ENCODE data around the gene CFAP43.
"Not testable (repeated sequence)": the region's sequence is repeated elsewhere in the genome, so short reads cannot be mapped to it uniquely, and the experiment has no call there.

CFAP43 gene

DNA sequence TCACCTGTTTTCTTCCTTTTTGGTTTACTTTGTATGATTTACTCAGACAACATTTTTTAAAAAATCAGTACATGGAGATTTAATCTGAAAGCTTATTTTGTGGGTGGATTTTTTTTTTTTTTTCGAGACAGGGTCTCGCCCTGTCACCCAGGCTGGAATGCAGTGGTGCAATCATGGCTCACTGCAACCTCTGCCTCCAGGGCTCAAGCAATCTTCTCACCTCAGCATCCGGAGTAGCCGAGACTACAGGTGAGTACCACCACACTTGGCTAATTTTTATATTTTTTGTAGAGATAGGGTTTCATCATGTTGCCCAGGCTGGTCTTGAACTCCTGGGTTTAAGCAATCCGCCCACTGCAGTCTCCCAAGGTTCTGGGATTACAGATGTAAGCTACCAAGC lies 25.1 kb upstream of the CFAP43 start:
- DNase-seq = no peak

DNA sequence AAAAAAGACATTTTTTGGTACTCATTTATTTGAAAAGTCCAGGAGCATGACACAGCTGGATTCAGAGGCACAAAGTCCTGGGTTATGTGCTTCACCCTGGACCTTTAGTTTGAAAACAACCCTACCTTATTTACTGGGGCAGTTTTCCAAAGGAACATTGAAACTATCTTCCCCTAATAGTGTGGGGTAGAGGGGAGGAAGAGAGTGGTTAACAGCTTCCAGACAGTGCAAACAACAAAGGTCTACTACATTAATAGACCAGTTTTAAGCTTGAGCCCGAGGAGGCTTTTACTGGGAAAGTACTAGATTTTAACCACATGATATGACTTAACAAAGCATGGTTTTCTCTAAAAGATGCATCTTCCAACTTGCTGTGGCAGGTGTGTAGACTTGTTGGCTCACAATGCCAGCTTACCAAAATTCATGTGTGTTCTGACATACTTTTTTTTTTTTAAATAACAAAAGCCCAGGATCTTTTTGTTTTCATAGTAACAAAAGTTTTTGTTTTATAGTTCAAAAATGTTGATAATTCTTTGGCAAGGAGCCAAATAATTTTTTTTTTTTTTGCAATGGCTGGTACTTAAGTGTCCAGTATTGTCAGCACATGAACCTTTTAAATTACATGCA lies 24.3 kb upstream of the CFAP43 start:
- peak; percentile 47 for DNase-seq

DNA sequence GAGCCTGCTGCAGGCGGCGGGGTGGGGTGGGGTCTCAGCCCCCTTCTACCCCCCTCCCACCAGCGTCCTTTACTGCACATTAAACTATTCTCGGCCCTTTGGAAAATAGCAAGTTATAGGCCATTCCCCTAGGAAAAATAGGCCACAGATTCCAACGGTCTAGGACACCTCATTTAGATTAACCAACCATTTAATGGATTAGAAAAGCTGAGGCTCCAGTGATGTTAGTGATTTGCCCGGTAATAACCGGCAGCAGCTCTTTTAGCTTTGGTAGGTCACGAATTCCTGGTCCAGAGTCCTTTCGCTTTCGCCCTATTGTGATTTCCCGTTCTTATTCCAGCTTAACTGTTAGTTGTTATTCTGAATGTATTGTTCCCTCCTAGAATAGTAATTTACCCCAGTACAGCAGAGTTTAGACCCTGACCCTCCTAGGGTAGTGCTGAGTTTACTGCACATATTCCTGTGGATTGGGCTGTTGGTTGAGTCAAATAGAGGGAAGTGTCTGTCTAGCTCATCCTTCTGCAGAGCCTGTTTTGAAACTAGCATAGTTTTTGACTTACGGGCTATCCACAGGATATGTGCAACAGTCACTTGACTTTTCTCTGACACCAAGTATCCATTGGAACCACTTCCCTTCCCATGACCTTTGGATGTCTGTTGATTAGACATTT lies 23.3 kb upstream of the CFAP43 start:
- peak; percentile 30 for DNase-seq

DNA sequence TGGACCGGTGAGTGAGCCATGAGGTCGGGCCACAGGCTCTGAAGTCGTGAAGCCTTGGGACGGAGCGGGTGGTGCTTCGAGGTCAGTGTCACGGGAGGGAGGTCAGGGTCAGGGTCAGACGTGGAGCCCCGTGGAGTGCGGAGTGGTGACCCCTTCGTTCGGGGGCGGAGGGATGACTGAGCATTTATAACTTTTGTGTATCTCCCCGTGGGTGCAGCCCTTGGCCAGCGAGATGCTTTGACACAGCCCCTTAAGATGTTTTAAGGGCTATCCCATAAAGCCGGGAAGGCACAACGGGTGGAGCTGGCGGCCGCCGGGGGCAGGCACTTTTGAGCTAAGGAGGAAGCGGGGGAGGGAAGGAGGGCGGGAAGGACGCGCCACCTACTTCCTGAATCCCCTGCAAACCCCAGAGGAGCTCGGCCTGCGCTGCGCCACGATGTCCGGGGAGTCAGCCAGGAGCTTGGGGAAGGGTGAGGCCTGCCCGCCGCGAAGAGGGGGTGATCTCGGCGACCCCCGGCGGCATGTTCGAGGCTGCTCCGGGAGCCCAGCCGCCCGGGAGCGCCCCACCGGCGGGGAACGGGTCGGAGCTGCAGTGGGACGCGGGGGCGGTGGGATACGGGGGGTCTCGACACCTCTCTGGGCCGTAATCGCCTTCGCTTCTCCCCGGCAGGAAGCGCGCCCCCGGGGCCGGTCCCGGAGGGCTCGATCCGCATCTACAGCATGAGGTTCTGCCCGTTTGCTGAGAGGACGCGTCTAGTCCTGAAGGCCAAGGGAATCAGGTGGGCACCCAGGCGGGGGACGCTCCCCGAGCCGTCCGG lies 22.5 kb upstream of the CFAP43 start, which contains the start of gene GSTO1:
Gene GSTO1, plus strand, starts transcription at position 400 of the 818 bp plus-strand sequence. Its CDS starts 37 bp downstream, at position 437.
- DNase-seq = peak; percentile 52

DNA sequence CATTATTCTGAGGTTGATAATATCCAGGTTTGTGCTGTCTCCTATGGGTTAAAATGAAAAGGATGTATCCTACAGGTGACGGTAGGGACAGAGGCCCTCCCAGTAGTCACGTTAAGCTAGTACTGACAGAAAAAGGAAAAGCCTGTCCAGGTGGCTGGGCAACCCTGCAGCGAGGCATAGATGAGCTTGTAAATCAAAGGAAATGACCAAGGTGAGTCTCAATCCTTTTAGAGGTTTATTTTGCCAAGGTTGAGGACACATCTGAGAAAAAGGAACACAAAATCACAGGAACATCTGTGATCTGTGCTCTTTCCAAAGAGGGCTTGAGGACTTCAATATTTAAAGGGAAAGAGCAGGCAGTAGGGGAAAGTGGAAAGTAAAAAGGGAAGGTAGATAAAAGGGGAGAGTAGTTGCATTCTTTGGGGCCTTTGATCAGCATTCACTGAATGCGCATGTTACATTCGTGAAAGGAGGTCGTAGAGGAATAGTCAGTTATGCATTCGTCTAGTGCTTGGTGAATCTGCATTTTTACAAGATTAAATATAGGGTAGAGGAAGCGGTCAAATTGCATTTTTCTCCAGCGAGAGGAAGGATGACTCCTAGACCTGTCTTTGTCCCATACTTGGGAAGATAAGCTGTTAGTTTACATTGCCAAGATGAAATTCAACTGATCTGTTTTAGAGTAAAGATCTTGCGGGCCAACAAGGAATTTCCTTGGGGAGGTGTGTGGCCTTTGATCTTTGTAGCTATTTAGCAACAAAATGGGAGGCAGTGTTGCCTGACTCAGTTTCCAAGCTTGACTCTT lies 21.6 kb upstream of the CFAP43 start:
- DNase-seq = no peak

DNA sequence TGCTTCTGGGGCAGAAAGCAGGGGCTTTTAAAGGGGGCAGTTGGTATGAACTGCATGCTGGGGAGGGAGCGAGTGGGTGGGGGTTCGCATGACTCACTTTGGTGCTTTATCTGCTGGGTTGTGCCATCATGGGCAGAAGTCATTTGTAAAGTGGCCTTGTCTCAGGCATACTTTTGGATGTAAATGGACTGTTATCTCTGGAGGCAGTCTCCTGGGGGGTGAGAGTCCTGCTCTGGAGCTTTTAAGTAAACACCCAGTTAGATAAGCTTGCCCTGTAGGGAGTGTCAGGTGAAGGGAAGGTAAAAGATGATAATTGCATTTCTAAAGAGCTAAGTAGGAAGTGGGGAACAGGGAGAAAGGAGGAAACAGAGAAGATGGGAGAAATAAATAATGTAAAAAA lies 20.9 kb upstream of the CFAP43 start:
- no peak for DNase-seq

DNA sequence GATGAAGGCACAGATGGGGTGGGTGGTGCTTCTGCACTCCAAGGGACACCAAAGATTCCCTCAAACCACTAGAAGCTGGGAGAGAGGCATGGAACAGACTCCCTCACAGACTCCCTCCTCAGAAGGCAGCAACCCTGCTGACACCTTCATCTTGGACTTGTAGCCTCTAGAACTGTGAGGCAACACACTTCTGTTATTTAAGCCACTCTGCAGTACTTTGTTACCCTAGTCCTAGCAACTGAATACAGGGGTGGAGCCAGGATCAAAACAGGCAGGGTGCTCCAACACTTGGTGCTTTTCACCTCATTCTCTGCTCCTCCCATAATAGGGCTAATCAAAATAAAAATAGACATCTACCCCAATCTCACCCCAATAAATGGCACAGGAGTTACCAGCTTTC lies 20.2 kb upstream of the CFAP43 start:
- DNase-seq = no peak

DNA sequence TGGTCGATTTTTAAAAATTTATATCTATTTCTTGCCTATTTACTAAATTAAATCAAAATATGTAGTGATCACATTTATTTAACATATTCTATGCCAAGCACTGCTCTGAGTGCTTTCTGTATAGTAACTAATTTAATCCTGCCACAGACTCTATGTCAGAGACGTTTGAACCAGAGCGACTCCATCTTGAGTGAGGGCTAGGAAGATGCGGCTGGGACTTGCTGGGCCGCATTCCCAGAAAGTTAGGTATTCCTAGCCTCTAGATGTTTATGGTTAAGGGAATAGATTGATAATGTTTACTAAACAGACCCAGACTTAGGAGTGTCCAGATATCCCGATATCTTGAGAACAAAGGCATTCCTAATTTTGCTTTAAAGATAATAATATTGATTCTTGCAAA lies 19.3 kb upstream of the CFAP43 start:
- no peak for DNase-seq

DNA sequence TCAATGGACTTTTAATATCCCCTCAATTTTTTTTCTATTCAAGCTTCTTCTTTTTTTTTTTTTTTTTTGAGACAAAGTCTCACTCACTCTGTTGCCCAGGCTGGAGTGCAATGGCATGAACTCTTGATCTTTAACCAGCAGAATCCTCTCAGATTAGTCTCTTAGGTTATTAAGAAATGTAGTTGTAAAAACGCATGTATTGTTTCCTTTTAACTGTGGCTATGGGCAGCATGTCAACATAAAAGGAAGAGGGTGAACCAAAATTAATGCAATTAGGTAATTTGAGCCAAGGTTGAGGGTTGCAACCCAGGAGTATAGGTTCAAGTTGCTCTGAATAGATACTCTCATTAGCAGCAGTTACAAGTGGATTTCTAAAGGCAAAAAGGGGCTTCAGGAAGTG lies 18.2 kb upstream of the CFAP43 start:
- no peak for DNase-seq

DNA sequence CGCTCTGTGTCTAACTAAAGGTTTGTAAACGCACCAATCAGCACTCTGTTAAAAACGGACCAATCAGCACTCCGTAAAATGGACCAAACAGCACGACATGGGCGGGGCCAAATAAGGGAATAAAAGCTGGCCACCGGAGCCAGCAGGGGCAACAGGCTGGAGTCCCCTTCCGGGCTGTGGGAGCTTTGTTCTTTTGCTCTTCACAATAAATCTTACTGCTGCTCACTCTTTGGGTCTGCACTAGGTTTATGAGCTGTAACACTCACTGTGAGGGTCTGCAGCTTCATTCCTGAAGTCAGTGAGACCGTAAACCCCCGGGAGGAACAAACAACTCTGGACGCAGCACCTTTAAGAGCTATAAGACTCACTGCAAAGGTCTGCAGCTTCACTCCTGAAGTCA lies 16.8 kb upstream of the CFAP43 start:
- not testable (repeated sequence) for DNase-seq

DNA sequence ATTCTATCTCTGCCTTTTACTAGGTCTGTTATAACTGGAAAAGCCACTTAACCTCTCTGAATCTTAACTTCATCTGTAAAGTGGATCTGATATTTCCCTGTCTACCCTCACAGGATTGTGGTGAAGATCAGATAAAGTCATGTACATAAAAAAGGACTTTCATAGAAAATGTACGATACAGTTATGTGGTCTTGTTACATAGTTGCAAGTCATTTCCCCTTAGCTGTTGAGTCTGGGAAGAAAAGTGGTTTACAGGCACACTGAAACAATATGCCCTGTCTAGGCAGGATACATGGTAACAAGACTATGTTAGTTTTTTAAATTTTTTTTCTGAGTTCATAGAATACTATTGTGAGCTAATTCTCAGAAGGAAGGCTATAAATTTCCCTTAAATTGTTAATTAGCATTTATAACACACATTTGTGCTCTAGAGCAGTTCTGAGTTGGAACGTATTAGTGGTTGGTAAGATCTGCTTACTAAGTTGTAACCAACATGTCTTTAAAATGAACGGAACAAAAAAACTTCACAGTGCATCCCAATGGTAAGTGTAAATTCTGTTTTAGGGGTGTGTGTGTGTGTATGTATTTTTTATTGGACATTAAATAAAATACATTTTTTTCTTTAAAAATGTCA lies 15.5 kb upstream of the CFAP43 start:
- DNase-seq = no peak

DNA sequence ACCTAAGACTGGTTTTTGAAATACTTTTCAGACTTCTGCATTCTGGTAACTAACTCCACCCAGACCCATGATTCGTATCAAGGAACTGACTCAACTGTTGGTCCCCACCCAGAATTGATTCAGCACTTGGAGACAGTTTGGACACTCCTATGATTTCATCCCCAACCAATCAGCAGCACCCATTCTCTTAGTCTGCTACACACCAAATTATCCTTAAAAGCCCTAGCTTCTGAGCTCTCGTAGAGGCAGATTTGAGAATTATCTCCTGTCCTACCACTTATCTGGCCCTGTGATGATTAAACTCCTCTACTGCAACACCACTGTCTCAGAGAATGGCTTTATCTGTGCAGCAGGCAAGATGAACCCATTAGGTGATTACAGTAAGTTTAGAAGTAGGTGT lies 14.8 kb upstream of the CFAP43 start:
- no peak for DNase-seq

DNA sequence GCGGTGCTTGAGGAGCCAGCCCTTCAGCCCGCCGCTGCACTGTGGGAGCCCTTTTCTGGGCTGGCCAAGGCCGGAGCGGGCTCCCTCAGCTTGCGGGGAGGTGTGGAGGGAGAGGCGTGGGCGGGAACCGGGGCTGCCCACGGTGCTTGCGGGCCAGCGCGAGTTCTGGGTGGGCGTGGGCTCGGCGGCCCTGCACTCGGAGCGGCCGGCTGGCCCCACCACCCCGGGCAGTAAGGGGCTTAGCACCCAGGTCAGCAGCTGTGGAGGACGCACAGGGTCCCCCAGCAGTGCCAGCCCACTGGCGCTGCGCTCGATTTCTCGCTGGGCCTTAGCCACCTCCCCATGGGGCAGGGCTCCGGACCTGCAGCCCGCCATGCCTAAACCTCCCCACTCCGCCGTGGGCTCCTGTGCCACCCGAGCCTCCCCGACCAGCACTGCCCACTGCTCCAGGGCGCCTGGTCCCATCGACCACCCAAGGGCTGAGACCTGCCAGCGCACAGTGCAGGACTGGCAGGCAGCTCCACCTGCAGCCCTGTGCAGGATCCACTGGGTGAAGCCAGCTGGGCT lies 13.0 kb upstream of the CFAP43 start:
- DNase-seq = no peak

DNA sequence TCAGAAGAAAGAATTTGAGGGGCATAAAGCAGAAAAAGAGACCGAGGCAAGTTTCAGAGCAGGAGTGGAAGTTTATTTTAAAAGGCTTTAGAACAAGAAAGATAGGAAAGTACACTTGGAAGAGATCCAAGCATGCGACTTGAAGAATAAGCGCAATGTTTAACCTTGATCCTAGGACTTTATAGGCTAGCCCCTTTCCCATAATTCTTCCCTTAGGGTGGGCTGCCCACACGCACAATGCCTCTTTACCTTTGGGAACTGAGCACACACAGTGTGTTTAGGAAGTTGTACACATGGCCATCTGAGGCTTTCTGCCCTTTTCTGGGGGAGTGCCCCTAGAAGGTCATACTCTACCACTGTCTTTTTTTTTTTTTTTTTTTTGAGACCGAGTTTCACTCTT lies 11.3 kb upstream of the CFAP43 start:
- no peak for DNase-seq

DNA sequence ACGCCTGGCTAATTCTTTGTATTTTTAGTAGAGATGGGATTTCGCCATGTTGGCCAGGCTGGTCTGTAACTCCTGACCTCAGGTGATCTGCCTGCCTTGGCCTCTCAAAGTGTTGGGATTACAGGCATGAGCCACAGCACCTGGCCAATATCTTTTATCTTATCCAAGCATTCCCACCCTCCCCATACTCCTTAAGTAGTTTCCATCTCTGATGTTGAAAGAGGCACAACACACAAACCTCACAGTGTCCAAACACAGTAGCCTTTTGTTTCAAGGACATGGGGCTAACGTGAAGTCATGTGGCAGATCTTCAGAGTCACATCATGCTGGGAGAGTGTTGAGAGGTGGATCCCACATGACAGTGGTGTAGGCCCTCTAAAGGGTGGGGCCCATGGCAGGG lies 10.8 kb upstream of the CFAP43 start:
- DNase-seq = not testable (repeated sequence)

DNA sequence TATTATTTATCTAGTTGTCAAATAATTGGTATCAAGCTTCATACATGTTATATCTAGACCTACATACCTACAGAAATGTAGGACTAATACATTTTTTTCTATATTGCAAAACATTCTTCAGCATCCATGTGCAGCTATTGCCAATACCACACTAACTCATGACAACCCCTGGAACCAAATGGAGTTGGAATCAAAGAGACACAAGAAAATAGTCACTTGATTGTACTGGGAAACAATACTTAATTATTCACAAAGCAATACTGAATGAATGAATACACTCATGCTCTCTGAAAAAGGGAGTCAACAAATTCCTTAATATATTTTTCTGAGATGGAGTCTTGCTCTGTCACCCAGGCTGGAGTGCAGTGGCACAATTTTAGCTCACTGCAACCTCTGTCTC lies 10.4 kb upstream of the CFAP43 start:
- DNase-seq = no peak

DNA sequence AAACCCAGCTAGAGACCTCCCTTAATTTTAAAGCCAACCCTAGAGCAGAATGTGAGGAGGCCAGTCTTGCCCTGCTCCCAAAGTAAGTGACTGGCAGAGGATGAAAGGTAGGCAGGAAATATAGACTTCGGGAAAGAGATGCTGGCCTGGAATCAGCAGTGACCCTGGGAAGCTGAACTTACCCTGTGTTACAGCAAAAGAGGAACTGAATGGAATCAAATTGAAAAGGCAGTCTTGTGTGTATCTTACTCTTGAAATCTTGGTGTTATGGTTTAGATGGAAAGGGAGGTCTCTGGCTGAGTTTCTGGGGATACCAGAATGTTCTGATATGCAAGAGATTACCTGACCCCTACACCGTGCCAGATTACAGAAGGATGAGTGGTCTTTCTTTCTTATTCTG lies 7.9 kb upstream of the CFAP43 start:
- DNase-seq = no peak

DNA sequence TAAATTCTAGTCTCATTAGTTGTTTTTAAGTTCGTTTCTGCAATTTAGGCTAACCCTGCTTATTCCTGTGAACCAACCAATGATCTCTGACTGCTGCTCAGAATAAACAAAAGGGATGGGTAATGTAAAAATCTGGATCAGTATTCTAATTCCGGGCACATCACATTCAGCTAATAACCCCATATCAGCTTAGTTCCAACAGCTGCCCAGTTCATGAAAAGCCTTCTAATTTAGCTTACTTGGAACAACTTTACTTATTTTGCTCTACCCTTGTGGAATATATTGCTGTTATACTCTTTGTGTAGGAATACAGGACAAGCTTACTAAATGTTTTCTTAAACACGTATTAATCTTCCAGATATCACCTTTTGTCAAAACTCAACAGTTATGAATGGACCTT lies 3.6 kb upstream of the CFAP43 start:
- DNase-seq = no peak

DNA sequence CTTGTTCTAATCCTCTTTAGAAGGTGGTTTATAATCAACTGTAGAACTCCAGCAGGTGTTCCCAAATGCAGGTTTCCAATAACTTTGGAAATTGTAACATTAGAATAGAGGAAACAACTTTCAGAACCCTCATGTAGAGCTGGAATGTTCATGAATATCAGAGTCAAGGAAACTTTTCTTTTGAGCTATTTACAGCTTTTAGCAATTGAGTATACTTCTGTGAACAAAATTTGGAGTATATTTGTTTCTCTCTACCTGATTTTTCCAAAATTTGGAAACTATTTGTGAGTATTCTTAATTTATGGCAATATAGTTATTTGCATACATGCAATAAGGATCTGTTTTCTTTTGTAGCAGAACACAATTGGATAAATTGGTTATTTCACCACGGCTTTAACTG lies 2.8 kb upstream of the CFAP43 start:
- DNase-seq = no peak

DNA sequence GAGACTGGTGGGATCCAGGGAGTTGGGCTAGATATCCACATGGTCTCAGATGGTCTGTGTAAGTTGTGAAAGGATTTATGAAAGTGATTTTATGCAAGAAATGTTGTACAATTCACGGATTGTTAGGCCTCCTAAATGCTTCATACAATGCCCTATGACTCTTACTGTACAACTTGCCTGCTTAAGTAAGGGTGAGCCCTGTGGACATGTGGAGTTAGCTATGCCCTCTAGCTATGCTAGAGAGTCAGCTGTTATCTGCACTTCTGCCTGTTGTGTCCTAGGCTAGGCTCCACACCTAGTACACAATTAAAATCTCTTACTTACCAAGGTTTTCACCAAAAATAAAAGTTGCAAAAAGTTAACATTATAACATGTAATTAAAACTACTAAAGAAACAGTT lies 1.7 kb upstream of the CFAP43 start:
- DNase-seq = no peak

DNA sequence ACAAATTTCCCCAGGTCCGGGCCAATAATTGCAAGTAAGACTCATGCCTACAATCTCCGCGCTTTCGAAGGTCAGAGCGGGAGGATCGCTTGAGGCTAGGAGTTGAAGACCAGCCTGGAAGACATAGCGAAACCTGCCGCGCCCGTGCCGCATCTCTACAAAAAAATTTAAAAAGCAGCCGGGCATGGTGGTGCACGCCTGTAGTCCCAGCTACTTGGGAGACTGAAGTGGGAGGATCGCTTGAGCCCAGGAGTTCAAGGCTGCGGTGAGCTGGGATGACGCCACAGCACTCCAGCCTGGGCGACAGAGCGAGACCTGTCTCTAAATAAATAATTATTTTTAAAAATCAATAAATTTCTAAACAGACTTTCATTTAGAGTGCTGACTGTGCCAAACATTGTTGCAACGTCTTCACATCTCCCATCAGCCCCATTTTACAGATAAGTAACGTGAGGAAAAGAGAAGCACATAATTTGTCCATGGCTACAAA lies 494 bp upstream of the CFAP43 start:
- no peak for DNase-seq

DNA sequence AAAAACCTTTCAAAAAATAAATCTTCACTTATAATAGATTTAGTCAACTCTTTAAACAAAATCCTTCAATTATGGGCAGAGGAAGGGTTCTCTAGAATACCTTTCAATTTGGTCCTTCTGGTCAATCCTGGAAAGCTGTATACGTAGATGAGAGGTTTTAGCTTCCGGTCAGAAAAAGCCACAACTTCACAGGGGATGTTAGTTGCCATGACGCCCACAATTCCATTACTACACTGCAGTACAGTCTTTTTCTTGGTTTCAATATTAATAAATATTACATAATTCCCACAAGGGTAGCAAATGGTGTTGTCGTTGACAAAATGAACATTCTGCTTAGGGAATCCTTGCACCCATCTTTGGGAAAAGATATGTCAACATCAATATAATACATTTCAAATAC lies 1.7 kb downstream of the CFAP43 start:
- DNase-seq = no peak

Measured in CD4-positive, alpha-beta T cell treated with Interleukin-10 for 1 hour (primary cell).